Endodermal cell (in vitro differentiated cells): Measurements from ENCODE around the gene DYNLT1. TPM values are rescaled to one million over a fixed set of nuclear protein-coding genes. Genes with fewer than 3 reads are reported as not detected.
"Not testable (repeated sequence)": the region's sequence is repeated elsewhere in the genome, so short reads cannot be mapped to it uniquely, and the experiment has no call there.

Source experiments
- DNase-seq: peaks from one replicate; pipeline ENCODE4 v3.0.0-alpha.2; 2017
- H3K27ac ChIP-seq: 2 replicates; pipeline ENCODE4 v1.5.1; 2013; ENCODE audit warnings: mild to moderate bottlenecking, low read depth, low read length, moderate library complexity
- H3K27me3 ChIP-seq: 2 replicates; pipeline ENCODE4 v1.6.1; 2013; ENCODE audit warnings: mild to moderate bottlenecking, low read length, moderate library complexity; ENCODE audit not compliant: insufficient read depth, control insufficient read depth, poor library complexity, severe bottlenecking
- H3K36me3 ChIP-seq: 2 replicates; pipeline ENCODE4 v1.7.0; 2013; ENCODE audit warnings: mild to moderate bottlenecking, low read length, moderate library complexity; ENCODE audit not compliant: control insufficient read depth, insufficient read depth
- H3K4me1 ChIP-seq: one replicate; pipeline ENCODE4 v1.7.0; 2013; ENCODE audit warnings: low read length; ENCODE audit not compliant: control insufficient read depth, insufficient read depth
- H3K4me3 ChIP-seq: 2 replicates; pipeline ENCODE4 v1.5.1; 2013; ENCODE audit warnings: mild to moderate bottlenecking, low read length, moderate library complexity
- H3K9ac ChIP-seq: 2 replicates; pipeline ENCODE4 v1.6.1; 2013; ENCODE audit warnings: mild to moderate bottlenecking, low read length, moderate library complexity; ENCODE audit not compliant: poor library complexity, severe bottlenecking; ENCODE audit errors: extremely low read depth
- H3K9me3 ChIP-seq: 2 replicates; pipeline ENCODE4 v1.6.1; 2013; ENCODE audit warnings: mild to moderate bottlenecking, low read length, moderate library complexity; ENCODE audit not compliant: control insufficient read depth
- H3K27ac Mint-ChIP-seq: 2 replicates; pipeline ENCODE4 v1.8.0; 2020; ENCODE audit warnings: mixed read lengths
- H3K27me3 Mint-ChIP-seq: 2 replicates; pipeline ENCODE4 v1.8.0; 2021; ENCODE audit warnings: mild to moderate bottlenecking, mixed read lengths; ENCODE audit not compliant: insufficient read depth
- H3K36me3 Mint-ChIP-seq: 2 replicates; pipeline ENCODE4 v1.8.0; 2020; ENCODE audit warnings: low read depth, mixed read lengths
- H3K4me1 Mint-ChIP-seq: 2 replicates; pipeline ENCODE4 v1.8.0; 2020; ENCODE audit warnings: mixed read lengths
- H3K4me3 Mint-ChIP-seq: 2 replicates; pipeline ENCODE4 v1.8.0; 2020; ENCODE audit warnings: mild to moderate bottlenecking, moderate library complexity, mixed read lengths
- H3K9me3 Mint-ChIP-seq: 2 replicates; pipeline ENCODE4 v1.8.0; 2020; ENCODE audit warnings: mild to moderate bottlenecking, mixed read lengths
- CTCF ChIP-seq: fragments of 200-600 bp; sonication (generic); conservative IDR thresholded peaks from 2 replicates; pipeline ENCODE4 v1.5.0; 2021; ENCODE audit warnings: antibody characterized with exemption, mild to moderate bottlenecking
- WGBS, 2 experiments: methylation state at CpG; one replicate each; pipeline versions ENCODE4 v1.1.5 to v1.1.7; 2013; ENCODE audit warnings: missing lambda C conversion rate in 2 of 2, mixed read lengths in 1 of 2; ENCODE audit not compliant: insufficient coverage in 1 of 2, insufficient read length in 1 of 2; 5-methylcytosine and 5-hydroxymethylcytosine counted together
- total RNA-seq, 2 donors: library from RNA; stranded (reverse); fragmentation: NEBNext Ultra II Directional in 1 of 2; extraction: Animal tissue kit (Norgen Biotek cat#: 25700) in 1 of 2; gene quantifications; 2 replicates in 1 of 2; 3 replicates in 1 of 2; pipeline ENCODE4 v1.2.1, GENCODE V29; 2021

The DYNLT1 gene
- total RNA-seq, 2 donors from 2014 or later, result 112 to 148 TPM

- Histone ChIP-seq H3K4me1 (no peaks in the 10 kb centered on the region), H3K27ac (no peak overlapping the region), H3K9ac (no peak overlapping the region), H3K36me3 (no peaks in the 10 kb centered on the region), H3K9me3 (no peaks in the 10 kb centered on the region), H3K27me3 (peaks cover 2% of the 10 kb centered on the region), H3K4me3 (no peak overlapping the region)
- H3K4me1 Mint-ChIP-seq, result peaks cover 5% of the 10 kb centered on the region
- no peak overlapping the region for H3K27ac Mint-ChIP-seq
- no peaks in the 10 kb centered on the region for H3K36me3 Mint-ChIP-seq
- H3K27me3 Mint-ChIP-seq, result no peaks in the 10 kb centered on the region
- DNase-seq, result peak; percentile 27
- WGBS, 2 experiments, result 93 to 97% methylated on average over 5 to 6 of the region's 6 CpGs
- H3K4me3 Mint-ChIP-seq, result no peak overlapping the region
- TF ChIP-seq CTCF, result no peak
- peaks cover 1% of the 10 kb centered on the region for H3K9me3 Mint-ChIP-seq
These were observed 28.2 kb upstream of the DYNLT1 start for GRCh38 chr6:158672726-158673125.

- not testable (repeated sequence) for H3K4me3 ChIP-seq, H3K27ac ChIP-seq, H3K9ac ChIP-seq, H3K27ac Mint-ChIP-seq, H3K36me3 ChIP-seq, H3K9me3 ChIP-seq, H3K4me1 Mint-ChIP-seq, H3K4me1 ChIP-seq, H3K9me3 Mint-ChIP-seq, H3K27me3 Mint-ChIP-seq, H3K27me3 ChIP-seq, H3K36me3 Mint-ChIP-seq, DNase-seq, H3K4me3 Mint-ChIP-seq
- 89 to 91% methylated on average over 4 to 8 of the region's 8 CpGs for WGBS, 2 experiments
These were observed 27.6 kb upstream of the DYNLT1 start for GRCh38 chr6:158672119-158672518.

- TF ChIP-seq CTCF, result no peak
- no peak overlapping the region for H3K27ac ChIP-seq
- Mint-ChIP-seq H3K9me3 (no peaks in the 10 kb centered on the region), H3K4me1 (no peaks in the 10 kb centered on the region), H3K4me3 (no peak overlapping the region), H3K27me3 (peaks cover 6% of the 10 kb centered on the region), H3K27ac (no peak overlapping the region), H3K36me3 (no peaks in the 10 kb centered on the region)
- H3K9me3 ChIP-seq, result no peaks in the 10 kb centered on the region
- H3K9ac ChIP-seq, result no peak overlapping the region
- H3K36me3 ChIP-seq, result no peaks in the 10 kb centered on the region
- DNase-seq, result peak; percentile 20
- H3K27me3 ChIP-seq, result peaks cover 10% of the 10 kb centered on the region
- no peaks in the 10 kb centered on the region for H3K4me1 ChIP-seq
- no peak overlapping the region for H3K4me3 ChIP-seq
- WGBS, 2 experiments, result 85 to 87% methylated on average over 2 to 7 of the region's 7 CpGs
These were observed 24.8 kb upstream of the DYNLT1 start for GRCh38 chr6:158669145-158670035.
